ENCODE measurements around the gene SECISBP2. TPM values are rescaled to one million over a fixed set of nuclear protein-coding genes. Genes with fewer than 3 reads are reported as not detected.

The SECISBP2 gene
- total RNA-seq, 1 donor from 2014 or later, result 25.5 TPM

GRCh38 chr9:89347651-89348050 is 29.4 kb downstream of the SECISBP2 start:
- no peak for TF ChIP-seq CTCF (IDR thresholded peaks at IDR 0.05; ENCODE audit: insufficient read depth, low read length, severe bottlenecking)
- H3K4me3 ChIP-seq (ENCODE audit: low read depth, low read length), result no peak overlapping the region
- H3K36me3 ChIP-seq (ENCODE audit: control insufficient read depth, insufficient read depth, low read length), result peaks cover 30% of the 10 kb centered on the region
- no peaks in the 10 kb centered on the region for H3K27me3 ChIP-seq (ENCODE audit: control insufficient read depth, insufficient read depth, low read length)
- DNase-seq (ENCODE audit: low read depth), result no peak
- FAIRE-seq, result no peak

- Histone ChIP-seq H3K4me3 (ENCODE audit: low read depth, low read length) (no peak overlapping the region), H3K27me3 (ENCODE audit: control insufficient read depth, insufficient read depth, low read length) (no peaks in the 10 kb centered on the region), H3K36me3 (ENCODE audit: control insufficient read depth, insufficient read depth, low read length) (peaks cover 40% of the 10 kb centered on the region)
- FAIRE-seq (no peak), DNase-seq (ENCODE audit: low read depth) (no peak)
- TF ChIP-seq CTCF (IDR thresholded peaks at IDR 0.05; ENCODE audit: insufficient read depth, low read length, severe bottlenecking), result no peak
Measured at GRCh38 chr9:89349607-89350006, 31.3 kb downstream of the SECISBP2 start.

- no peak for TF ChIP-seq CTCF (IDR thresholded peaks at IDR 0.05; ENCODE audit: insufficient read depth, low read length, severe bottlenecking)
- Histone ChIP-seq H3K27me3 (ENCODE audit: control insufficient read depth, insufficient read depth, low read length) (no peaks in the 10 kb centered on the region), H3K36me3 (ENCODE audit: control insufficient read depth, insufficient read depth, low read length) (peaks cover 41% of the 10 kb centered on the region), H3K4me3 (ENCODE audit: low read depth, low read length) (no peak overlapping the region)
- no peak for FAIRE-seq
- no peak for DNase-seq (ENCODE audit: low read depth)
Measured at GRCh38 chr9:89350988-89351557, 32.8 kb downstream of the SECISBP2 start.

GRCh38 chr9:89351584-89352300 is 33.4 kb downstream of the SECISBP2 start:
- DNase-seq (ENCODE audit: low read depth) (no peak), FAIRE-seq (no peak)
- TF ChIP-seq CTCF (IDR thresholded peaks at IDR 0.05; ENCODE audit: insufficient read depth, low read length, severe bottlenecking), result no peak
- H3K36me3 ChIP-seq (ENCODE audit: control insufficient read depth, insufficient read depth, low read length), result peaks cover 41% of the 10 kb centered on the region
- no peaks in the 10 kb centered on the region for H3K27me3 ChIP-seq (ENCODE audit: control insufficient read depth, insufficient read depth, low read length)
- no peak overlapping the region for H3K4me3 ChIP-seq (ENCODE audit: low read depth, low read length)

- FAIRE-seq (no peak), DNase-seq (ENCODE audit: low read depth) (no peak)
- no peak for TF ChIP-seq CTCF (IDR thresholded peaks at IDR 0.05; ENCODE audit: insufficient read depth, low read length, severe bottlenecking)
- peaks cover 44% of the 10 kb centered on the region for H3K36me3 ChIP-seq (ENCODE audit: control insufficient read depth, insufficient read depth, low read length)
- no peaks in the 10 kb centered on the region for H3K27me3 ChIP-seq (ENCODE audit: control insufficient read depth, insufficient read depth, low read length)
- no peak overlapping the region for H3K4me3 ChIP-seq (ENCODE audit: low read depth, low read length)
Measured at GRCh38 chr9:89352451-89352850, 34.2 kb downstream of the SECISBP2 start.
